ENCODE measurements around the gene ANK3. TPM values are rescaled to one million over a fixed set of nuclear protein-coding genes. Genes with fewer than 3 reads are reported as not detected.

Gene ANK3
- total RNA-seq, 4 donors from 2014 or later: 86.3 to 224 (median 139) TPM

GRCh38 chr10:60175441-60175971 is 214.2 kb downstream of the ANK3 start:
- no peaks in the 10 kb centered on the region for H3K9me3 ChIP-seq
- DNase-seq (ENCODE audit: low spot score in 2 of 2): no peak
- no peak overlapping the region for H3K27ac ChIP-seq
- WGBS, 2 donors: 67 to 71% methylated on average over 4 of the region's 4 CpGs
- no peaks in the 10 kb centered on the region for H3K4me1 ChIP-seq
- no peak for TF ChIP-seq POLR2A (IDR thresholded peaks at IDR 0.05)
- no peak for TF ChIP-seq CTCF (IDR thresholded peaks at IDR 0.05)
- no peak for TF ChIP-seq EP300 (IDR thresholded peaks at IDR 0.05)
- H3K4me3 ChIP-seq: no peak overlapping the region
- peaks cover 0 to 8% (median 0%) of the 10 kb centered on the region in 3 donors for H3K36me3 ChIP-seq
- no peaks in the 10 kb centered on the region for H3K27me3 ChIP-seq

- Histone ChIP-seq H3K4me1 (no peaks in the 10 kb centered on the region), H3K36me3 (peaks cover 0 to 3% (median 0%) of the 10 kb centered on the region in 3 donors), H3K9me3 (no peaks in the 10 kb centered on the region), H3K4me3 (no peak overlapping the region), H3K27me3 (no peaks in the 10 kb centered on the region), H3K27ac (no peak overlapping the region)
- no peak for DNase-seq (ENCODE audit: low spot score in 2 of 2)
- WGBS, 2 donors: 84 to 86% methylated on average over 9 of the region's 9 CpGs
- TF ChIP-seq POLR2A (IDR thresholded peaks at IDR 0.05) (no peak), EP300 (IDR thresholded peaks at IDR 0.05) (no peak), CTCF (IDR thresholded peaks at IDR 0.05) (no peak)
These were observed 217.2 kb downstream of the ANK3 start for GRCh38 chr10:60172363-60172990.

GRCh38 chr10:60171436-60172013 is 218.2 kb downstream of the ANK3 start:
- H3K4me3 ChIP-seq: no peak overlapping the region
- H3K27me3 ChIP-seq: no peaks in the 10 kb centered on the region
- no peak overlapping the region for H3K27ac ChIP-seq
- H3K9me3 ChIP-seq: no peaks in the 10 kb centered on the region
- no peak for TF ChIP-seq CTCF (IDR thresholded peaks at IDR 0.05)
- TF ChIP-seq POLR2A (IDR thresholded peaks at IDR 0.05): no peak
- no peak for TF ChIP-seq EP300 (IDR thresholded peaks at IDR 0.05)
- DNase-seq (ENCODE audit: low spot score in 2 of 2): no peak
- 91 to 96% methylated on average over 2 of the region's 2 CpGs for WGBS, 2 donors
- no peaks in the 10 kb centered on the region for H3K4me1 ChIP-seq
- peaks cover 0 to 3% (median 0%) of the 10 kb centered on the region in 3 donors for H3K36me3 ChIP-seq

GRCh38 chr10:60170250-60170649 is 219.4 kb downstream of the ANK3 start:
- no peaks in the 10 kb centered on the region for H3K27me3 ChIP-seq

More at GRCh38 chr10:60170250-60170649, 219.4 kb downstream of the ANK3 start:
- TF ChIP-seq EP300 (IDR thresholded peaks at IDR 0.05): no peak
- TF ChIP-seq POLR2A (IDR thresholded peaks at IDR 0.05): no peak
- TF ChIP-seq CTCF (IDR thresholded peaks at IDR 0.05): no peak
- H3K27ac ChIP-seq: no peak overlapping the region
- H3K4me1 ChIP-seq: no peaks in the 10 kb centered on the region
- H3K9me3 ChIP-seq: no peaks in the 10 kb centered on the region
- 98 to 99% methylated on average over 3 of the region's 3 CpGs for WGBS, 2 donors
- H3K4me3 ChIP-seq: no peak overlapping the region
- DNase-seq (ENCODE audit: low spot score in 2 of 2): no peak
- peaks cover 0 to 3% (median 0%) of the 10 kb centered on the region in 3 donors for H3K36me3 ChIP-seq

All from tibial nerve (tissue), 4 donors.